Stimulated activated naive CD4-positive, alpha-beta T cell (primary cell): ENCODE results near the gene BOK.
"Not testable (repeated sequence)": the region's sequence is repeated elsewhere in the genome, so short reads cannot be mapped to it uniquely, and the experiment has no call there.

ENCODE experiments used
- DNase-seq, 6 experiments: peaks; one replicate each; lab custom pipeline; 2025; lab: John Stamatoyannopoulos, UW

Gene BOK

GRCh38 chr2:241556746-241557145 is 1.8 kb upstream of the BOK start:
- DNase-seq: no peak

GRCh38 chr2:241559323-241560161 is 997 bp downstream of the BOK start:
- DNase-seq: no peak

GRCh38 chr2:241560162-241560882 is 1.8 kb downstream of the BOK start:
- DNase-seq: no peak

GRCh38 chr2:241560883-241561474 is 2.4 kb downstream of the BOK start:
- no peak for DNase-seq

- DNase-seq: no peak
Measured at GRCh38 chr2:241561832-241562231, 3.3 kb downstream of the BOK start.

- no peak for DNase-seq
Measured at GRCh38 chr2:241562269-241562891, 3.8 kb downstream of the BOK start.

GRCh38 chr2:241563031-241563507 is 4.5 kb downstream of the BOK start:
- no peak for DNase-seq

- no peak for DNase-seq
Measured at GRCh38 chr2:241563571-241563980, 5.0 kb downstream of the BOK start.

GRCh38 chr2:241563981-241564595 is 5.5 kb downstream of the BOK start:
- no peak for DNase-seq

- DNase-seq: no peak
Measured at GRCh38 chr2:241564596-241565410, 6.3 kb downstream of the BOK start.

GRCh38 chr2:241565411-241565810 is 6.9 kb downstream of the BOK start:
- DNase-seq: no peak

GRCh38 chr2:241566021-241566420 is 7.5 kb downstream of the BOK start:
- DNase-seq: not testable (repeated sequence)

- no peak for DNase-seq
Measured at GRCh38 chr2:241566468-241566867, 7.9 kb downstream of the BOK start.

- DNase-seq: not testable (repeated sequence)
Measured at GRCh38 chr2:241567266-241567665, 8.7 kb downstream of the BOK start.

GRCh38 chr2:241567776-241568175 is 9.2 kb downstream of the BOK start:
- DNase-seq: no peak

GRCh38 chr2:241568726-241569125 is 10.2 kb downstream of the BOK start:
- no peak for DNase-seq

GRCh38 chr2:241569831-241570281 is 11.3 kb downstream of the BOK start:
- no peak for DNase-seq

GRCh38 chr2:241570961-241571581 is 12.5 kb downstream of the BOK start:
- no peak for DNase-seq

- no peak for DNase-seq
Measured at GRCh38 chr2:241571821-241572620, 13.5 kb downstream of the BOK start.
